Measurements from ENCODE around the gene SLC27A4. TPM values are rescaled to one million over a fixed set of nuclear protein-coding genes. Genes with fewer than 3 reads are reported as not detected.

Gene SLC27A4
- total and polyA plus RNA-seq, 10 of the 15 experiments (the other 5 are each of a cell fraction or from before 2014, with no cell fraction given) = 0.13 to 14.0 (median 7.6) TPM

DNA sequence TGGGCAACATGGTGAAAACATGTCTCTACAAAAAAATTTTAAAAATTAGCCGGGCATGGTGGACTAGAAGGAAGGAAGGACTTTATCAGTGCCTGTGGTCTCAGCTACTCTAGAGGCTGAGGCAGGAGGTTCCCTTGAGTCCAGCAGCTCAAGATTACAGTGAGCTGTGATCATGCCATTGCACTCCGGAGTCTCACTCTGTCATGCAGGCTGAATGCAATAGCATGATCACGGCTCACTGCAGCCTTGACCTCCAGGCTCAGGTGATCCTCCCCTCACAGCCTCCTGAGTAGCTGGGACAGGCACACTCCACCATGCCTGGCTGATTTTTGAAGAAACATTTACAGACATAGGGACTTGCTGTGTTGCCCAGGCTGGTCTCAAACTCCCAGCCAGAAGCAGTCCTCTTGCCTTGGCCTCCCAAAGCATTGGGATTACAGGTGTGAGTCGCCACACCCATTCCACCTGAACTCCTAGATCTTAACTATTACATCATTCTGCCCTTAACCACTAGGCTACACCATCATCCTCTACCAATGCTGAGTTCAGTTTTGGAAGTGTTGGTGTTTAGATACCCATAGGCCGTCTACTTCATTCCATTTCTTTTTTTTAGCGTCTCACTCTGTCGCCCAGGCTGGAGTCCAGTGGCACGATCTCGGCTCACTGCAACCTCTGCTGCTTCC, 28.8 kb downstream of the SLC27A4 start:
- Histone ChIP-seq H3K27me3 (replicated peaks in 1 of 2; ENCODE audit: control insufficient read depth in 2 of 2, insufficient read depth in 2 of 2, low read length in 1 of 2) (no peaks in the 10 kb centered on the region), H3K4me2 (ENCODE audit: control insufficient read depth, insufficient read depth) (no peak overlapping the region), H3K9me3 (replicated peaks; ENCODE audit: control insufficient read depth, insufficient read depth, low read length) (no peaks in the 10 kb centered on the region), H3K9ac (ENCODE audit: control insufficient read depth, insufficient read depth, low read length) (no peak overlapping the region), H4K20me1 (ENCODE audit: control insufficient read depth, insufficient read depth) (no peaks in the 10 kb centered on the region), H3K27ac (ENCODE audit: control insufficient read depth, insufficient read depth) (no peak overlapping the region), H3K79me2 (ENCODE audit: control insufficient read depth, insufficient read depth, low read length) (peaks cover 29% of the 10 kb centered on the region), H3K4me3 (no peak overlapping the region), H2AFZ (ENCODE audit: control insufficient read depth, low read depth, low read length) (no peak overlapping the region), H3K4me1 (ENCODE audit: control insufficient read depth, insufficient read depth, low read length) (no peaks in the 10 kb centered on the region), H3K36me3 (ENCODE audit: control insufficient read depth in 2 of 2, insufficient read depth in 2 of 2, low read length in 1 of 2) (no peaks in the 10 kb centered on the region)
- FAIRE-seq (no peak), ATAC-seq (no peak), DNase-seq (ENCODE audit: low read depth, low spot score) (no peak)
- TF ChIP-seq POLR2AphosphoS5 (IDR thresholded peaks at IDR 0.05; ENCODE audit: low read length) = no peak
- TF ChIP-seq MTA3 (IDR thresholded peaks at IDR 0.05; ENCODE audit: borderline replicate concordance, low read length) = no peak
- no peak for TF ChIP-seq BRCA1 (IDR thresholded peaks at IDR 0.05; ENCODE audit: low read depth, low read length)
- TF ChIP-seq BMI1 (IDR thresholded peaks at IDR 0.05; ENCODE audit: borderline replicate concordance) = no peak
- no peak for TF ChIP-seq NBN (IDR thresholded peaks at IDR 0.05)
- TF ChIP-seq, protein P1, sequence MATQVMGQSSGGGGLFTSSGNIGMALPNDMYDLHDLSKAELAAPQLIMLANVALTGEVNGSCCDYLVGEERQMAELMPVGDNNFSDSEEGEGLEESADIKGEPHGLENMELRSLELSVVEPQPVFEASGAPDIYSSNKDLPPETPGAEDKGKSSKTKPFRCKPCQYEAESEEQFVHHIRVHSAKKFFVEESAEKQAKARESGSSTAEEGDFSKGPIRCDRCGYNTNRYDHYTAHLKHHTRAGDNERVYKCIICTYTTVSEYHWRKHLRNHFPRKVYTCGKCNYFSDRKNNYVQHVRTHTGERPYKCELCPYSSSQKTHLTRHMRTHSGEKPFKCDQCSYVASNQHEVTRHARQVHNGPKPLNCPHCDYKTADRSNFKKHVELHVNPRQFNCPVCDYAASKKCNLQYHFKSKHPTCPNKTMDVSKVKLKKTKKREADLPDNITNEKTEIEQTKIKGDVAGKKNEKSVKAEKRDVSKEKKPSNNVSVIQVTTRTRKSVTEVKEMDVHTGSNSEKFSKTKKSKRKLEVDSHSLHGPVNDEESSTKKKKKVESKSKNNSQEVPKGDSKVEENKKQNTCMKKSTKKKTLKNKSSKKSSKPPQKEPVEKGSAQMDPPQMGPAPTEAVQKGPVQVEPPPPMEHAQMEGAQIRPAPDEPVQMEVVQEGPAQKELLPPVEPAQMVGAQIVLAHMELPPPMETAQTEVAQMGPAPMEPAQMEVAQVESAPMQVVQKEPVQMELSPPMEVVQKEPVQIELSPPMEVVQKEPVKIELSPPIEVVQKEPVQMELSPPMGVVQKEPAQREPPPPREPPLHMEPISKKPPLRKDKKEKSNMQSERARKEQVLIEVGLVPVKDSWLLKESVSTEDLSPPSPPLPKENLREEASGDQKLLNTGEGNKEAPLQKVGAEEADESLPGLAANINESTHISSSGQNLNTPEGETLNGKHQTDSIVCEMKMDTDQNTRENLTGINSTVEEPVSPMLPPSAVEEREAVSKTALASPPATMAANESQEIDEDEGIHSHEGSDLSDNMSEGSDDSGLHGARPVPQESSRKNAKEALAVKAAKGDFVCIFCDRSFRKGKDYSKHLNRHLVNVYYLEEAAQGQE (IDR thresholded peaks at IDR 0.05; ENCODE audit: low read depth, low read length) = no peak
- no peak for TF ChIP-seq PML (IDR thresholded peaks at IDR 0.05; ENCODE audit: low read length)
- ChIA-PET POLR2A (interaction anchor here (0.9 kb wide), 1 partner anchor 50 kb away, joined by 3 read pairs; no protein-coding TSS in a partner anchor), SMC1A (ENCODE audit: uncharacterized antibody, unreplicated experiment) (no interaction called here), CTCF (interaction anchor here (1.0 to 4.0 kb wide), 2 partner anchors 7 to 51 kb away, joined by 4 to 61 read pairs; no protein-coding TSS in a partner anchor), RAD21 (ENCODE audit: unreplicated experiment) (interaction anchor here (2.7 kb wide), 1 partner anchor 51 kb away, joined by 11 read pairs; the partner anchor contains the start of gene CERCAM)
- in situ Hi-C loops (cut with MboI) (no loop called here), intact Hi-C loops (cut with micrococcal nuclease; ENCODE audit: unreplicated experiment) (no loop called here)
- BruUV-seq (replicated peaks) = no TSS peak
- WGBS (ENCODE audit: insufficient coverage, insufficient replicate concordance, low lambda C conversion rate, missing lambda C conversion rate) = 74% methylated on average over 9 of the region's 9 CpGs

Measured in GM12878 (cell line).